Adrenal gland (tissue), 5 donors: ENCODE data around the gene LRRC3B.

ENCODE experiments used
- POLR2A ChIP-seq, 2 donors: fragments of 450-650 bp; IDR thresholded peaks; one replicate each; pipeline ENCODE4 v1.6.1; 2017; ENCODE audit warnings: antibody characterized with exemption in 2 of 2, mild to moderate bottlenecking in 2 of 2, moderate library complexity in 1 of 2
- TF ChIP-seq, protein P1 (sequence below), 6 experiments: fragments of 450-650 bp in 4 of 6; fragments of 200-600 bp in 2 of 6; sonication (generic) in 1 of 6; IDR thresholded peaks; 1 replicate in 5 of 6; 2 replicates in 1 of 6; pipeline versions ENCODE4 v1.5.1 to v1.8.0; 2016 to 2021; ENCODE audit warnings: antibody characterized with exemption in 6 of 6, mild to moderate bottlenecking in 2 of 6, moderate library complexity in 1 of 6
- donor health status: DM: no; HTN: no; CAD: no.

DNA sequence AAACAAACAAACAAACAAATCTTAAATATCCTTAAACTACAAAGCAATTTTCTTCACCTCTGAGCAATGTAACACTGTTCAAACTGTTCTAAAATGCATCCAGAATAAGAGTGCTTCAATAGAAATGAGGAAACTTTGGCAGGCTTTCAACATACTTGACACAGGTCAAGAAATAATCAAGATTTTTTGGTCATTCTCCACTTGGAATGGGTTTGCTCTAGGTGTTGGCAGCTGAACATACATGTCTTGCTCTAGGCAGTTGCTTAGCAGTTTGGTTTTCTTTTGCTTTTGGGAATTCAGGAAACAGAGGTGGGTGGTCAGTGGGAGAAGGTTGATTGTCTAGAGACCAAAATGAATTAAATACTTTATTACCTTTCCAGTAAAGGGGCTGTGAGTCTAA lies 1.4 kb upstream of the LRRC3B start:
- TF ChIP-seq, protein P1, sequence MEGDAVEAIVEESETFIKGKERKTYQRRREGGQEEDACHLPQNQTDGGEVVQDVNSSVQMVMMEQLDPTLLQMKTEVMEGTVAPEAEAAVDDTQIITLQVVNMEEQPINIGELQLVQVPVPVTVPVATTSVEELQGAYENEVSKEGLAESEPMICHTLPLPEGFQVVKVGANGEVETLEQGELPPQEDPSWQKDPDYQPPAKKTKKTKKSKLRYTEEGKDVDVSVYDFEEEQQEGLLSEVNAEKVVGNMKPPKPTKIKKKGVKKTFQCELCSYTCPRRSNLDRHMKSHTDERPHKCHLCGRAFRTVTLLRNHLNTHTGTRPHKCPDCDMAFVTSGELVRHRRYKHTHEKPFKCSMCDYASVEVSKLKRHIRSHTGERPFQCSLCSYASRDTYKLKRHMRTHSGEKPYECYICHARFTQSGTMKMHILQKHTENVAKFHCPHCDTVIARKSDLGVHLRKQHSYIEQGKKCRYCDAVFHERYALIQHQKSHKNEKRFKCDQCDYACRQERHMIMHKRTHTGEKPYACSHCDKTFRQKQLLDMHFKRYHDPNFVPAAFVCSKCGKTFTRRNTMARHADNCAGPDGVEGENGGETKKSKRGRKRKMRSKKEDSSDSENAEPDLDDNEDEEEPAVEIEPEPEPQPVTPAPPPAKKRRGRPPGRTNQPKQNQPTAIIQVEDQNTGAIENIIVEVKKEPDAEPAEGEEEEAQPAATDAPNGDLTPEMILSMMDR (IDR thresholded peaks at IDR 0.05) = no peak
- no peak for TF ChIP-seq POLR2A (IDR thresholded peaks at IDR 0.05)
